ENCODE results near the gene YEATS2. TPM values are rescaled to one million over a fixed set of nuclear protein-coding genes. Genes with fewer than 3 reads are reported as not detected.

Gene YEATS2
- total RNA-seq, 1 donor from 2014 or later, result 61.9 TPM

DNA sequence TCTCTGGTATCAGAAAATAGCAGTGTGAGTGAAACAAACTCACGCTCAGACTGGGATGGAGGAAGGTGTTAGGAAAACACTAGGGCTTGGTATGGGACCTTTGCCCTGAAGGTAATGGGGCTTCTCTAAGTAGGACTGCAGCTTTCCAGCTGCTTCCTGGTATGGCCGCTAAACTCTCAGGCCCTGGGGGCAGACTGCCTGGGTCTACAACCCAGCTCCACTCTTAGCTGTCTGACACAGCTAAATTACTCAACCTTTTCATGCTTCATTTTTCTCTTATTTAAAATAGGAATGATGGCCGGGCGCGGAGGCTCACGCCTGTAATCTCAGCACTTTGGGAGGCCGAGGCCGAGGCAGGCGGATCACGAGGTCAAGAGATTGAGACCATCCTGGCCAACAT, 5.2 kb upstream of the YEATS2 start:
- Mint-ChIP-seq H3K27me3 (ENCODE audit: low read depth) (no peaks in the 10 kb centered on the region), H3K4me3 (peak overlapping the region; percentile 47), H3K36me3 (ENCODE audit: low read depth) (no peaks in the 10 kb centered on the region), H3K9me3 (no peaks in the 10 kb centered on the region), H3K4me1 (peaks cover 8% of the 10 kb centered on the region), H3K27ac (ENCODE audit: unreplicated experiment) (no peak overlapping the region)
- TF ChIP-seq CTCF (conservative IDR thresholded peaks at IDR 0.05), result no peak
- no peak for DNase-seq (ENCODE audit: low read depth, low spot score)

GRCh38 chr3:183695569-183696364, 1.8 kb upstream of the YEATS2 start:
- Mint-ChIP-seq H3K4me1 (peaks cover 34% of the 10 kb centered on the region), H3K36me3 (ENCODE audit: low read depth) (peaks cover 2% of the 10 kb centered on the region), H3K4me3 (peak overlapping the region; percentile 75), H3K27ac (ENCODE audit: unreplicated experiment) (no peak overlapping the region), H3K27me3 (ENCODE audit: low read depth) (no peaks in the 10 kb centered on the region), H3K9me3 (no peaks in the 10 kb centered on the region)
- no peak for TF ChIP-seq CTCF (conservative IDR thresholded peaks at IDR 0.05)
- DNase-seq (ENCODE audit: low read depth, low spot score), result no peak

DNA sequence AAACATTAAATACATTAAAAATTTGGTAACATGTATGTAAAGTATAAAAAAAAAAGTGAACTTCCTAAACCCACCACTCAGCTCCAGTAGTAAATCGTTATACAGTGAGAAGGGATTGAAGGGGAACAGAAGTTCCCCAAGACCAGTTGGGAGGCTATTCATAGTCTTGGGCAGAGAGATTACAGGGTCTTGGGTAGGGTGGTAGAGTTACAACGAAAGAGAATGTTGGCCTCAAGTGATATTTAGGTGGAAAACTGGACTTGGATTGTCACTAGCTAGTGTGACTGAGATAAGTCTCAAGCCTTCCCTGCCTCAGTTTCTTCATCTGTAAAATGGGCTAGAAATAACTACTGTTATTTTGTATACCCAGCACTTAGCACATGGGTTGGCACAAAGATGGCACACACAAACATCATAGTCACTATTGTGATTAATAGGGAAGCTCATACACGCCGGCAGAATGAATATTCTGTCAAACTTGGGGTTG, 431 bp upstream of the YEATS2 start:
- H3K4me3 Mint-ChIP-seq, result peak overlapping the region; percentile 91
- TF ChIP-seq CTCF (conservative IDR thresholded peaks at IDR 0.05), result no peak
- no peaks in the 10 kb centered on the region for H3K9me3 Mint-ChIP-seq
- H3K4me1 Mint-ChIP-seq, result peaks cover 44% of the 10 kb centered on the region
- no peak overlapping the region for H3K27ac Mint-ChIP-seq (ENCODE audit: unreplicated experiment)
- H3K27me3 Mint-ChIP-seq (ENCODE audit: low read depth), result no peaks in the 10 kb centered on the region
- peaks cover 7% of the 10 kb centered on the region for H3K36me3 Mint-ChIP-seq (ENCODE audit: low read depth)
- no peak for DNase-seq (ENCODE audit: low read depth, low spot score)

GRCh38 chr3:183698318-183698751, 738 bp downstream of the YEATS2 start:
- Mint-ChIP-seq H3K4me3 (peak overlapping the region; percentile 88), H3K27ac (ENCODE audit: unreplicated experiment) (peak overlapping the region; percentile 5), H3K36me3 (ENCODE audit: low read depth) (peaks cover 7% of the 10 kb centered on the region), H3K4me1 (peaks cover 42% of the 10 kb centered on the region), H3K9me3 (no peaks in the 10 kb centered on the region), H3K27me3 (ENCODE audit: low read depth) (no peaks in the 10 kb centered on the region)
- DNase-seq (ENCODE audit: low read depth, low spot score), result no peak
- TF ChIP-seq CTCF (conservative IDR thresholded peaks at IDR 0.05), result no peak

GRCh38 chr3:183698756-183699155, 1.2 kb downstream of the YEATS2 start:
- Mint-ChIP-seq H3K27ac (ENCODE audit: unreplicated experiment) (no peak overlapping the region), H3K4me3 (peak overlapping the region; percentile 88), H3K36me3 (ENCODE audit: low read depth) (peaks cover 7% of the 10 kb centered on the region), H3K9me3 (no peaks in the 10 kb centered on the region), H3K27me3 (ENCODE audit: low read depth) (no peaks in the 10 kb centered on the region), H3K4me1 (peaks cover 46% of the 10 kb centered on the region)
- TF ChIP-seq CTCF (conservative IDR thresholded peaks at IDR 0.05), result no peak
- DNase-seq (ENCODE audit: low read depth, low spot score), result no peak
